MM.1S (cell line): ENCODE measurements around the gene CDC42BPA.

Experiments
- DNase-seq: peaks from one replicate; pipeline ENCODE4 v3.0.0-alpha.2; 2015
- H2AFZ ChIP-seq: fragments of 300-600 bp; sonication (generic); 2 replicates; pipeline ENCODE4 v1.6.0; 2016; ENCODE audit warnings: antibody characterized with exemption, low read length
- H3F3A ChIP-seq: fragments of 300-600 bp; sonication (generic); 2 replicates; pipeline ENCODE4 v1.6.1; 2016; ENCODE audit warnings: mild to moderate bottlenecking, antibody characterized with exemption, low read length, moderate library complexity, mixed read lengths; ENCODE audit not compliant: insufficient read depth
- H3K27ac ChIP-seq: fragments of 300-600 bp; sonication (generic); 2 replicates; pipeline ENCODE4 v1.5.1; 2016; ENCODE audit warnings: mild to moderate bottlenecking, low read length
- H3K27me3 ChIP-seq: fragments of 300-600 bp; sonication (generic); replicated peaks from 2 replicates; pipeline ENCODE4 v1.6.0; 2016; ENCODE audit warnings: low read length; ENCODE audit not compliant: insufficient read depth
- H3K36me3 ChIP-seq: fragments of 300-600 bp; sonication (generic); replicated peaks from 2 replicates; pipeline ENCODE4 v1.6.1; 2016; ENCODE audit warnings: mild to moderate bottlenecking, low read length, mixed read lengths; ENCODE audit not compliant: insufficient read depth
- H3K4me1 ChIP-seq: fragments of 300-600 bp; sonication (generic); 2 replicates; pipeline ENCODE4 v1.6.1; 2016; ENCODE audit warnings: low read length, mixed read lengths
- H3K4me2 ChIP-seq: fragments of 300-600 bp; sonication (generic); 2 replicates; pipeline ENCODE4 v1.6.0; 2016; ENCODE audit warnings: low read depth, low read length
- H3K4me3 ChIP-seq: fragments of 300-600 bp; sonication (generic); 2 replicates; pipeline ENCODE4 v1.5.1; 2016; ENCODE audit warnings: low read length, mixed read lengths
- H3K79me2 ChIP-seq: fragments of 300-600 bp; sonication (generic); 2 replicates; pipeline ENCODE4 v1.6.1; 2016; ENCODE audit warnings: mixed run types, low read length, mixed read lengths
- H3K9ac ChIP-seq: fragments of 300-600 bp; sonication (generic); 2 replicates; pipeline ENCODE4 v1.6.1; 2016; ENCODE audit warnings: low read length, mixed read lengths
- H3K9me2 ChIP-seq: fragments of 300-600 bp; sonication (generic); replicated peaks from 2 replicates; pipeline ENCODE4 v1.6.1; 2016; ENCODE audit warnings: mild to moderate bottlenecking, low read length, mixed read lengths; ENCODE audit not compliant: insufficient read depth
- H3K9me3 ChIP-seq: fragments of 300-600 bp; sonication (generic); replicated peaks from 2 replicates; pipeline ENCODE4 v1.6.1; 2016; ENCODE audit warnings: mild to moderate bottlenecking, low read length, mixed read lengths; ENCODE audit not compliant: insufficient read depth
- H4K20me1 ChIP-seq: fragments of 300-600 bp; sonication (generic); 2 replicates; pipeline ENCODE4 v1.6.1; 2016; ENCODE audit warnings: mild to moderate bottlenecking, low read length, moderate library complexity, mixed read lengths; ENCODE audit not compliant: insufficient read depth
- EZH2 ChIP-seq: fragments of 300-600 bp; sonication (generic); optimal IDR thresholded peaks from 2 replicates; pipeline ENCODE3; 2017; ENCODE audit warnings: low read depth, mild to moderate bottlenecking, antibody characterized with exemption, low read length, mixed read lengths
- EZH2phosphoT487 ChIP-seq: fragments of 300-600 bp; sonication (generic); IDR thresholded peaks from 2 replicates; pipeline ENCODE4 v1.6.1; 2018; ENCODE audit warnings: antibody characterized with exemption, low read length
- TF ChIP-seq, protein P1 (sequence below): fragments of 300-600 bp; sonication (generic); IDR thresholded peaks from 2 replicates; pipeline ENCODE4 v1.5.1; 2016; ENCODE audit warnings: antibody characterized with exemption, low read length, mixed read lengths

The CDC42BPA gene

DNA sequence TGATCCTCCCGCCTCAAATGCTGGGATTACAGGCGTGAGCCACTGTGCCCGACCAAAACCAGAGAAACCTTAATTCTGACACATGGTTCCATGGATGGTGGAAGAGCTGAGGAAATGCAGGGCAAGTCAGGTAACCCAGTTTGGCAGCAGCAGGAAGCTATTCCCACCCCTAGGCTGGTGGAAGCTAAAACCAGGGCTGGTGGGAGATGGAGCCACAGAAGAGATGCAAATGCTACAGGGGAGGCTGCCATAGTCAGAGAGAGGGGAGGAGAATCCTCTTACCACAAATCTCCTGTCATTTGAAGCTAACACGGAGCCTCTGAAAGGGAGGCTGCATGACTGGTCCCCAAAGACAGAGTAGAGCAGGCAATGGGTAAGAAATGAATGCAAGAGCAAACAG lies 4.1 kb upstream of the CDC42BPA start:
- H2AFZ ChIP-seq, result no peak overlapping the region

DNA sequence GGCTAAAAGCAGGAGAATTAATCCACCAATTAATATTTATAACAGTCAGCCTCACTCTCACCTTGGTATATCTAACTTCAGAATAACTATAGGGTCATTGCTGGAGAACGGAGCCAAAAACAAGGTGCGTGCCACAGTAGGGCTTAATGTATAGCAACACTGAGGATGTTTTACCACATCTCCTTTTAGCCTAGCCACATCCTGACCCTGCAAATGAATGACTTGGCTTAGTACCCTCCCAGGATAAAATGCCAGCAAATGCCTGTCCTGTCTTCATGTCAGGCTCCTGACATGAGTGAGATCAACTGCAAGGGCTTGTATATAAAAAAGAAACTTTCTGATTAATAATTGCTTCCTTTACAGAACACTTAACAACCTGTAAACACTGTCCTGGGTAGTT lies 2.7 kb upstream of the CDC42BPA start:
- Histone ChIP-seq H3K4me1 (peaks cover 5% of the 10 kb centered on the region), H3K9me2 (no peaks in the 10 kb centered on the region), H3K9ac (no peak overlapping the region), H4K20me1 (no peaks in the 10 kb centered on the region), H3K27me3 (peaks cover 6% of the 10 kb centered on the region; the same call in 1 of the 2 replicates), H3K4me2 (no peak overlapping the region), H3K4me3 (no peak overlapping the region), H3F3A (no peaks in the 10 kb centered on the region; the same call in 1 of the 2 replicates), H3K9me3 (no peaks in the 10 kb centered on the region), H3K79me2 (peaks cover 8% of the 10 kb centered on the region), H3K27ac (no peak overlapping the region), H2AFZ (no peak overlapping the region), H3K36me3 (no peaks in the 10 kb centered on the region)
- no peak for DNase-seq
- TF ChIP-seq, protein P1, sequence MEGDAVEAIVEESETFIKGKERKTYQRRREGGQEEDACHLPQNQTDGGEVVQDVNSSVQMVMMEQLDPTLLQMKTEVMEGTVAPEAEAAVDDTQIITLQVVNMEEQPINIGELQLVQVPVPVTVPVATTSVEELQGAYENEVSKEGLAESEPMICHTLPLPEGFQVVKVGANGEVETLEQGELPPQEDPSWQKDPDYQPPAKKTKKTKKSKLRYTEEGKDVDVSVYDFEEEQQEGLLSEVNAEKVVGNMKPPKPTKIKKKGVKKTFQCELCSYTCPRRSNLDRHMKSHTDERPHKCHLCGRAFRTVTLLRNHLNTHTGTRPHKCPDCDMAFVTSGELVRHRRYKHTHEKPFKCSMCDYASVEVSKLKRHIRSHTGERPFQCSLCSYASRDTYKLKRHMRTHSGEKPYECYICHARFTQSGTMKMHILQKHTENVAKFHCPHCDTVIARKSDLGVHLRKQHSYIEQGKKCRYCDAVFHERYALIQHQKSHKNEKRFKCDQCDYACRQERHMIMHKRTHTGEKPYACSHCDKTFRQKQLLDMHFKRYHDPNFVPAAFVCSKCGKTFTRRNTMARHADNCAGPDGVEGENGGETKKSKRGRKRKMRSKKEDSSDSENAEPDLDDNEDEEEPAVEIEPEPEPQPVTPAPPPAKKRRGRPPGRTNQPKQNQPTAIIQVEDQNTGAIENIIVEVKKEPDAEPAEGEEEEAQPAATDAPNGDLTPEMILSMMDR, result no peak
- TF ChIP-seq EZH2 (no peak), EZH2phosphoT487 (no peak)

More for the DNA sequence above, 4.1 kb upstream of the CDC42BPA start:
- H3K9me3 ChIP-seq, result no peaks in the 10 kb centered on the region
- no peak overlapping the region for H3K4me3 ChIP-seq
- no peaks in the 10 kb centered on the region for H3K36me3 ChIP-seq
- no peak for DNase-seq
- H3K27ac ChIP-seq, result no peak overlapping the region
- no peaks in the 10 kb centered on the region for H3K4me1 ChIP-seq
- H3K27me3 ChIP-seq, result peaks cover 6% of the 10 kb centered on the region; the same call in 1 of the 2 replicates
- no peak overlapping the region for H3K9ac ChIP-seq
- no peak overlapping the region for H3K4me2 ChIP-seq
- no peaks in the 10 kb centered on the region for H3K9me2 ChIP-seq
- no peaks in the 10 kb centered on the region for H4K20me1 ChIP-seq
- TF ChIP-seq, protein P1, result no peak
- TF ChIP-seq EZH2phosphoT487 (no peak), EZH2 (no peak)
- H3K79me2 ChIP-seq, result no peaks in the 10 kb centered on the region
- H3F3A ChIP-seq, result no peaks in the 10 kb centered on the region; the same call in 1 of the 2 replicates

DNA sequence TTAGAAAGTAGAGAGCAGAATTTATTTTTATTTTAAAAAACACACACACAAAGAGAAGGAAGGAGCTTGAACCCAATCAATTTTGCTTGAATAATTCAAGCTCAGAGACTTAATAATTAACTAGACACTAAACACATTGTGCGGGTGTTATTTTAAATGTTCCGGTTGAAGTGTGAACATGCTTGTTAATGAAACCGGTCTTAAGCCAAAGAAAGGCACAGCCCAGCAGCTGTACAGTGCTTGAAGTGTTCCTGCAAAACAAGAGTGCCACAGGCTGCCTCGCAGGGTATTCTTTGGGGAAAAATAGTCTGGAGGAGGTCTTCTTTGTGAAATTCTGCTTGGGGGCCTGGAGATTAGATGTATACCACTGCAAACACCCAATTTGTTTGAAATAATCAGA lies 2.2 kb upstream of the CDC42BPA start:
- no peaks in the 10 kb centered on the region for H4K20me1 ChIP-seq
- H3K27me3 ChIP-seq, result peaks cover 6% of the 10 kb centered on the region; the same call in 1 of the 2 replicates
- H3K9me2 ChIP-seq, result no peaks in the 10 kb centered on the region
- no peaks in the 10 kb centered on the region for H3K9me3 ChIP-seq
- peaks cover 13% of the 10 kb centered on the region for H3K79me2 ChIP-seq
- no peaks in the 10 kb centered on the region for H3K36me3 ChIP-seq
- no peak overlapping the region for H3K27ac ChIP-seq
- peaks cover 11% of the 10 kb centered on the region for H3K4me1 ChIP-seq
- no peak overlapping the region for H3K4me3 ChIP-seq
- no peak overlapping the region for H2AFZ ChIP-seq
- TF ChIP-seq EZH2 (no peak), EZH2phosphoT487 (no peak)
- TF ChIP-seq, protein P1, result no peak
- DNase-seq, result no peak
- H3K9ac ChIP-seq, result no peak overlapping the region
- H3F3A ChIP-seq, result no peaks in the 10 kb centered on the region; the same call in 1 of the 2 replicates
- H3K4me2 ChIP-seq, result no peak overlapping the region
